IPS DF 19.7 (cell line): ENCODE measurements around the gene KLF17.

Experiments
- DNase-seq: peaks from one replicate; pipeline ENCODE4 v3.0.0-alpha.2; 2013; ENCODE audit warnings: low read depth, low spot score

KLF17 gene

DNA sequence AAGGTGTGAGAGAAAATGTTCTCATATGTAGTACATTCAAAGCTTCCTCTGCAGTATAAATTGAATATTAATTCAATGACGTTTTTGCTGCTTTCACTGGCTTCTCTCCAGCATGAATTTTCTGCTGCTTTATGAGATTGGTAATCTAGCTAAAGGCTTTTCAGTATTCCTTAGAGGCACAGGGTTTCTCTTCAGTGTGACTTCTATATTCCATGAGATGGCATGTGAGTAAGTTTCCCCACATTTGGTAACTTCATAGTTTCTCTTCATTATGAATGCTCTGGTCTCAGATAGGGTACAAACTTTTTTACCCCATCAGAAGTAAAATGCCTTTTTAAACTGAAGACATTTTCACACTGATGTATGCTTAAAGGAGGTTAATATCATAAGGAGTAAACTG lies 33.2 kb downstream of the KLF17 start:
- no peak for DNase-seq

DNA sequence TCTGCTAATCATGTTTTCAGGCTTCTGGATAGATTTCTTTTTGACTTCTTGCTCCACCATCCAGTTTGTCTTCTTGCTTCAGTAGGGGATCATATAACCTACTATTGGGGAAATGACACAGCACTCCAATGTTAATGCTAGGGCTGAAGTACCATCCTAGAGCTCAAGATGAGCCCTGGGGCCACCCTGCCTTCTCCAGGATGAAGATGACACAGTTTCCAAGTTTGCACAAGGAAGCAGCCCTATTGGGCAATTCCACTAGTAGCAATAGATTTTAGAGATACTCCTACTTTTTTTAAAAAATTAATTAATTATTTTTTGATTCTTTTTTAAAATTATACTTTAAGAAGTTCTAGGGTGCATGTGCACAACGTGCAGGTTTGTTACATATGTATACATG lies 34.1 kb downstream of the KLF17 start:
- DNase-seq = no peak

DNA sequence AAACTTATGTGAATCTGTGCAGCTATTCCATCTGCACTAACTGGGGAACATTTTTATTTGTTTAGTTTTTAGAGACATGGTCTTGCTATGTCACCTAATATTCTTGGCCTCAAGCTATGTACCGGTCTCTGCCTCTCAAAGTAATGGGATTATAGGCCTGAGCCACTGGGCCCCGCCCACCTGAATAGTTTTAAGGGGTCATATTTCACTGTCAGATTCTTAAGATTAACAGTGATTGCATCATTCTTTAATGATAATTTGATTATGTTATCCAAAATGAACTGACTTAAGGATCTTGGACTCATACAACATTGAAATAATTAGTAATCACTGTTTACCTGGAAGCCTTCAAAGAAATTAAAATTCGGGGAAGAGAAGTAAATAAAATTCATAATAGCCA lies 35.4 kb downstream of the KLF17 start:
- no peak for DNase-seq

GRCh38 chr1:44157903-44158302 lies 39.3 kb downstream of the KLF17 start:
- DNase-seq = no peak

- DNase-seq = no peak
Measured at GRCh38 chr1:44158871-44159270, 40.2 kb downstream of the KLF17 start.

DNA sequence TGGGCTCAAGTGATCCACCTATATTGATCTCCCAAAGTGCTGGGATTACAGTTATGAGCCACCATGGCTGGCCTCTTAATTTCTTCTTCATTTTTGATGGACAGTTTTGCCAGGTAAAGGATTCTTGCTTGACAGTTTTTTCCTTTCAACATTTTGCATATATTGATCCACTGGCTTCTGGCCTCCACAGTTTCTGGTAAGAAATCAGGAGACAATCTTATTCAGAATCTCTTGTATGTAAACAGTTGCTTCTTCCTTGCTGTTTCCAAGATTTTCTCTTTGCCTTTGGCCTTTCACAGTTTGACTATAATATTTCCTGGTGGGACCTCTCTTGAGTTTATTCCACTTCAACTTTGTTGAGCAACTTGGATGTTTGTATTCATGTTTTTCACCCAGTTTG lies 42.9 kb downstream of the KLF17 start:
- no peak for DNase-seq

DNA sequence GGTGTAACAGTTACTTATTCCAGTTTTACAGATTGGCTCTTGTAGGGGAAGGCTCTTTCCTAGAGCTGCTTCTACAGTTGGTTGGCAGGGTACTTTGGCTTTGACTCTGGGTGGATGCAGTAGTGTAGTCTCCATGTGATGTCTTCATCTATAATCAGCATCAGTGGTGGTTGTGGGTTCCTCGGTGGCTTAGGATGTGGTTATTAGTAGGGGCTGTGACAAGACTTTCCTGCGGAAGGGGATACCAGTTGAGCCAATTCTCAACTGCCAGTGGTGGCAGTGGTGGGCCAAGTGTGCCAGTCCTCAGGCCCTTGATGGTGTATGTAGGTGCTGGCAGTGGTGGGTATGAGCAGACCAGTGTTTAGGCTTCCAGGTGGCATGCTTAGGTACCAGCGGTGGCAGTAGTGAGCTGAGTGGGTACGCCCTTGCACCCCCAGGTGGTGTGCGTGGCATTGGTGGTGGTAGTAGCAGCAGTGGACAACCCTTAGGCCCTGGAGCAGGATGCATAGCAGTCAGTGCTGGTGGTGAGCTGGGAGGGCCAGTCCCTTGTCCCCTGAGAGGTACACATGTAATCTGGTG lies 50.0 kb downstream of the KLF17 start:
- DNase-seq = no peak

GRCh38 chr1:44170281-44170823 lies 51.7 kb downstream of the KLF17 start:
- no peak for DNase-seq

DNA sequence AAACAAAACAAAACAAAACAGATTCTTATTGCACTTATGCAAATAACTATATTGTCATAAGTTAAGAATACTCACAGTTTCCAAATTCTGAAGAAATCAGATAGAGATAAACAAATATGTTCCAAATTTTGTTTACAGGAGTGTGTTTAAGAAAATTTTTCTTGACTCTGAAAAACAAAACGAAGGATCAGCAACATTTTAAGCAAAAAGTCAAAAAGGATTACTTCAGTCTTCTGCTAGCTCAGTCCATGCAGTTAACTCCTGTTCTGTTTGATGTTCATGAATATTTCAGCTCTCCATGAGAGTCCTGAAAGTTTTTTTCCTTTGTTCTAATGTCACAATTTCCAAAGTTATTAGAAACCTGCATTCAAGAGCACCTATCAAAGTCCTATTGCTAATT lies 56.0 kb downstream of the KLF17 start:
- DNase-seq = no peak
